NOMO-1 (cell line): Measurements from ENCODE around the gene GAB3.

Experiments
- DNase-seq, 2 experiments: peaks; one replicate each; lab custom pipeline; 2025; ENCODE audit not compliant: unreplicated experiment in 2 of 2; lab: John Stamatoyannopoulos, UW

Gene GAB3

GRCh38 chrX:154751669-154752271, 893 bp upstream of the GAB3 start:
- DNase-seq: no peak

- DNase-seq: peak; percentile 21 to 23
Measured at GRCh38 chrX:154751203-154751668, 359 bp upstream of the GAB3 start.

- DNase-seq: no peak
Measured at GRCh38 chrX:154749856-154750255, 1.0 kb downstream of the GAB3 start.

- peak; percentile 22 to 59 for DNase-seq
Measured at GRCh38 chrX:154748712-154749339, 2.1 kb downstream of the GAB3 start.

- DNase-seq: no peak
Measured at GRCh38 chrX:154742613-154743012, 8.3 kb downstream of the GAB3 start.

- DNase-seq: peak; percentile 23 to 25
Measured at GRCh38 chrX:154739952-154740465, 10.9 kb downstream of the GAB3 start.

- DNase-seq: peak in 1 of 2 experiments; percentile 46
Measured at GRCh38 chrX:154738011-154738738, 12.7 kb downstream of the GAB3 start.

GRCh38 chrX:154737136-154737535, 13.7 kb downstream of the GAB3 start:
- DNase-seq: no peak

DNA sequence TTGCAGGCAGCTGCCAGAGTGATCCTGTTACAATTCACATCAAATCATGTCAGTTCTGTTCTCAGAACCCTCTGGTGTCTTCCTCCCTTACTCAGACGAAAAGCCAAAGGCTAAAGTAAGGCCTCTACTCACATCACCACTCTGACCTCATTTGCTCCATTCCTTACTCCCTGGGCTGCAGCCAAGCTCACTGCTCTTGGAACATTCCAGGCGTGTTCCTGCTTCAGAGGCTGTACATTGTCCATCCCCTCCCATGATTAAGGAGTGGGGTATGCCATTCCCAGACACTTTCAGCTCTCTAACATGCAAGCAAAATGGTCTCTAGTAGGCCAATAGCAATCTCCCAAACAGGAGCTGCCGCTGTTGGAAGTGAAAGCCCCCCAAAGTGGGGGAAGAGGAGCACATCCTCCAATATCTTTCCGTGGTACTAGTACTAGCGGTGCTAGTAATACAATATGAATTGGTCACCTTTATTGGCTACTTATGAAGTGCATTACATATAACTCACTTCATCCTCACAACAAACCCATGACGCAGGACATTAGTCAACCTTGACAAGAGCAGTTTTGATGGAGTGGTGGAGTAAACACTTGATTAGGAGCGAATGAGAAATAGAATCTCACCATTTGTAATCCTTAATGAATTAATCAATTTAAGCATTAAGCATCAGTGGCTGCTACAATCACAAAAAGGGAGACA, 15.0 kb downstream of the GAB3 start:
- DNase-seq: no peak

DNA sequence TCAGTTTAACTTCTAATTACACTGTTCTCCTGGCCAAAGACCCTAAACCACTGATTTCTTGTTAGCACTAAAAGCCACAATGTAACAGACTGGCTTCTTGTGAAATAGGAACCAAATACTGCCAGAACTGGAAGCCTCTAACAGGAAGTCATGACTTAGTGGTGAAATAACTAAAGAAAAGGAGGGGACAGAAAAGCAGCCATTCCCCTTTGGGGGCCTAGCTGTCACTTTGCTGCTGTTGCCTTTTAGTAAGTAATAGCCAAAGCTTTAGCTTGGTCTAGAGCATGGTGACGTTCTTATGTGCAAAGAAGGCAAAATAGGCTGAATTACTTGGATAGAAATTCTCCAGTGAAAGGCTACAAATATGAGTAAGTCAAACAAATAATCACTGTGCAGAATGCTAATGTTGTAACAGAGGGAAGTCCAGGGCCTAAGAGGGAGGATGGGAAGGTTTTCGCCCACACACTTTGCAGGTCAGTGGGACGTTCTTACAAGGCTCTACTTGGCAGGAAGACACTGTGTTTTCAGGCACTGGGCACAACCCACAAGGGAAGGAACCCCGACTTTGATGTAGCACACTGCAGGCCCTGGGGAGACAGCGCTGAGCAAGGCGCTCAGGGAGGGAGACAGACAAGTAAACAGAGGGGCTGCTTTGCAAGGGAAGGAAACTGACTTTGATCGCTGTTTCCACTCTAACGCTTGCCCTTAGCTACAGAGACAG, 16.7 kb downstream of the GAB3 start:
- peak; percentile 69 to 84 for DNase-seq

DNA sequence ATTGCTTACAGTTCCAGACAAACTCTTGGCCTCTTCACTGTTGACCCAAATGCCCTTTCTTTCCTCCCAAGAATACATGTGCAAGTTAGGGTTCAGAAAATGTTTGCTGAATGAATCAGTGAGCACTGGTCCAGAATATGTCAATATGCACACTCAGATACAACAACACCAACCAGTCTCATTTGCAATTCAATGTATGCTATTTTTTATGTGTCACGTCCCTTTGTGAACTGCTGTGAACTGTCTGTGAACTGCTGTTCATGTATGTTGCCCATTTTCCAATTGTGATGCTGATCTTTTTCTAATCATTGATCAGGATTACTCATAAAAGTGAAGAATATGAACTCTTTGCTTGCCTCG, 17.8 kb downstream of the GAB3 start:
- no peak for DNase-seq

DNA sequence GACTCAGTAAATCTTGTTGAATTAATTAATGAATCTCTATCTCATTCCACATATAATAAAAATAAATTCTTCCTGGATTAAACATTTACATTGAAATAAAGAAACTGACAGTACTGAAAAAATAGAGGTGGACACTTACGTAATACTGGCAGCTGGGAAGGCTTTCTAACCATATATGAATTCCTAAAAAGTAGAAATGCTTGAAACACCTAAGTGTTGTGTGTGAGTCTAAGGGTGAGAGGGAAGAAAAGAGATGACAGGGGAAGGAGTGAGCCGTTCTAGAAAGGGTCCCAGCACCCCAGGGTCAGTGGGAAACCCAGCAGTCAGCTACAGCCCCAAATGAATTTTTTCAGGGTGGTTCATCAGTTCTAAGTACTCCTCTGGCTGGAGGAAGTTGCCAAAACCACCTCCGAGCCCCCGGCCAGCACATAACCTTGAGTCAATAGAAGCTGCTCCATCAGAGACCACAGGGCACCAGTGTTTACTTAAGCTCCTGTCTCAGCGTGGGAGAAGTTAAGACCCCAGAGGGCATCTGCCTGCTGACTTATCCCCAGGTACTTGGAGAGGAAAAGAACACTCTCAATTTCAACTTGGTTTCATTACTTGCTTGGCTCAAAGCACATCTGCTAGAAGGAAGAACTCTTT, 18.3 kb downstream of the GAB3 start:
- peak in 1 of 2 experiments; percentile 8 for DNase-seq

- peak; percentile 16 to 59 for DNase-seq
Measured at GRCh38 chrX:154731881-154732280, 19.0 kb downstream of the GAB3 start.

GRCh38 chrX:154731184-154731583, 19.7 kb downstream of the GAB3 start:
- peak; percentile 13 to 68 for DNase-seq

DNA sequence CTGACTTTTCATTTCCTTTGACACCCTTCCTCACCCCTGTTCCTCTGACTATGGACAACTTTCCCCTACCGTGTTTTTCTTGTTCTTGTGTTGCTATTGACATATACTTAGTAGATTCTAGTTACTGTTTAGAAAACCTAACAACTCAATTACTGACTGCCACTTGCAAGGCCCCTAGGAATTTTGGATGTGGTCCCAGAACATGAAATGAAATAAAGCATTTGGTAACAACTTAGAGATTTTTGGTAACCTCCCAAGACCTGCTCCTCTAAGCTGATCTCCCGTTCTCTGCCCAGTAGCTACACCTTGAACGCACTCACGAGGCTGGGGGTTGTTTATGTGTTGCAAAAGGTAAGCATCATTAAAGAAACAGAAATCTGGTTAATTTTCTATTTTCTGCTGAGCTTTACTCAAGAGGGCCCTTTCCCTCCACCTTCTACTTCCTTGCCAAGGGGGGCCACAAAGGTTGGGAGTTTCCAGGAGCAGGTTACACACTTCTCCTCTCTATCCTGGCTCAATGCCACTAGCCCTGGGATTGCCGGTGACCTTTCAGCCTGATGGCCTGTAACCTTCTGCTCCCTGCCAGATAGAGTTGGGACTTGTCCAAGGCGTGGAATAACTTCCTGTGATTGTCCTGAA, 20.5 kb downstream of the GAB3 start:
- DNase-seq: no peak

DNA sequence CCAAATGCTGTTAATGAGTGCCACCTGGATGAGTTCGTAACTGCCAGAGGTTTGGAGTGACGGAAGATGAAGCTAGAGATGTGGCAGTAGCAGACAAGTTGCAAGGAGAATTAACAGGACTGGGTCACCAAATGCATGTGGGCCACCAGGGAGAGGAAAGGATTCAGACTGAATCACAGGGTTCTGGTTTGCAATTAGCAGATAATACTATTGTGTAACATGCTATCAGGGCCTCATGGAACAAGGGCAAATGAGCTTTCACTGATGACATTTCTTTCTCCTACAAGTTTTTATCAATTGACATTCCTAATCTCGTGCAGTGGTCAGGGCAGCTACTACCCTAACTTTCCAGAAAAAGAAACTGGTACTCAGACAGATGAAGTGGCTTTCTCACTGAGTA, 21.4 kb downstream of the GAB3 start:
- DNase-seq: no peak

- DNase-seq: no peak
Measured at GRCh38 chrX:154728431-154729190, 22.3 kb downstream of the GAB3 start.

- DNase-seq: no peak
Measured at GRCh38 chrX:154727871-154728270, 23.0 kb downstream of the GAB3 start.

DNA sequence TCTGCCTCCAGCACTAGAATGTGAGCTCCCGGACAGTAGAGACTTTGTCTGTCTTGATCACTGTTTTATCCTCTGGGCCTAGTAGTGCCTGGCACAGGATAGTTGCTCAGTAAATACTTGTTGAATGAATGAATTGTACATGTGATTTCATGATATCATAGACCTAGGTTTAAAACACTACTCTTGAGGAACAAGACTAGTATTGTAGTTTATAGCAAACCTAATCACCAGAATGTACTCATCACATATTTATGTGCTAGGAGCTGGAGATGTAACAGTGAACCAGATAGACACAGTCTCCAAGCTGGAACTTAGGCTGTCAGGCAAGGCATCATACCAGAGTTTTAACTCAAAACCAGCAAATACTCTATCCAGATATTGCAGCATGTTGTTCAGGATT, 23.5 kb downstream of the GAB3 start:
- DNase-seq: no peak
